ENCODE results near the gene DISP2. TPM values are rescaled to one million over a fixed set of nuclear protein-coding genes. Genes with fewer than 3 reads are reported as not detected.

DISP2 gene
- total RNA-seq, 1 experiment from 2014 or later: 1.3 TPM

- Mint-ChIP-seq H3K4me3 (ENCODE audit: low read depth, unreplicated experiment) (peak overlapping the region; percentile 66), H3K36me3 (ENCODE audit: insufficient read depth, unreplicated experiment) (peaks cover 6% of the 10 kb centered on the region), H3K4me1 (ENCODE audit: low read depth, unreplicated experiment) (no peaks in the 10 kb centered on the region), H3K9me3 (ENCODE audit: low read depth, unreplicated experiment) (no peaks in the 10 kb centered on the region), H3K27ac (ENCODE audit: unreplicated experiment) (no peak overlapping the region), H3K27me3 (ENCODE audit: unreplicated experiment) (no peaks in the 10 kb centered on the region)
- TF ChIP-seq, protein P1, sequence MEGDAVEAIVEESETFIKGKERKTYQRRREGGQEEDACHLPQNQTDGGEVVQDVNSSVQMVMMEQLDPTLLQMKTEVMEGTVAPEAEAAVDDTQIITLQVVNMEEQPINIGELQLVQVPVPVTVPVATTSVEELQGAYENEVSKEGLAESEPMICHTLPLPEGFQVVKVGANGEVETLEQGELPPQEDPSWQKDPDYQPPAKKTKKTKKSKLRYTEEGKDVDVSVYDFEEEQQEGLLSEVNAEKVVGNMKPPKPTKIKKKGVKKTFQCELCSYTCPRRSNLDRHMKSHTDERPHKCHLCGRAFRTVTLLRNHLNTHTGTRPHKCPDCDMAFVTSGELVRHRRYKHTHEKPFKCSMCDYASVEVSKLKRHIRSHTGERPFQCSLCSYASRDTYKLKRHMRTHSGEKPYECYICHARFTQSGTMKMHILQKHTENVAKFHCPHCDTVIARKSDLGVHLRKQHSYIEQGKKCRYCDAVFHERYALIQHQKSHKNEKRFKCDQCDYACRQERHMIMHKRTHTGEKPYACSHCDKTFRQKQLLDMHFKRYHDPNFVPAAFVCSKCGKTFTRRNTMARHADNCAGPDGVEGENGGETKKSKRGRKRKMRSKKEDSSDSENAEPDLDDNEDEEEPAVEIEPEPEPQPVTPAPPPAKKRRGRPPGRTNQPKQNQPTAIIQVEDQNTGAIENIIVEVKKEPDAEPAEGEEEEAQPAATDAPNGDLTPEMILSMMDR (IDR thresholded peaks at IDR 0.05; ENCODE audit: unreplicated experiment): no peak
- intact Hi-C loops (cut with micrococcal nuclease; ENCODE audit: unreplicated experiment): loop anchor here (5.0 kb wide), 1 partner anchor 100 kb away; no protein-coding TSS in a partner anchor
- CTCF ChIA-PET: interaction anchor here (0.6 to 1.5 kb wide), 6 partner anchors 9 to 99 kb away, joined by 3 to 23 read pairs (median 4); partner anchors contain the start of gene CCDC9B
- no TSS peak for BruUV-seq (replicated peaks)
- no peak for DNase-seq
These were observed 35.3 kb upstream of the DISP2 start for GRCh38 chr15:40322531-40323238.

DNA sequence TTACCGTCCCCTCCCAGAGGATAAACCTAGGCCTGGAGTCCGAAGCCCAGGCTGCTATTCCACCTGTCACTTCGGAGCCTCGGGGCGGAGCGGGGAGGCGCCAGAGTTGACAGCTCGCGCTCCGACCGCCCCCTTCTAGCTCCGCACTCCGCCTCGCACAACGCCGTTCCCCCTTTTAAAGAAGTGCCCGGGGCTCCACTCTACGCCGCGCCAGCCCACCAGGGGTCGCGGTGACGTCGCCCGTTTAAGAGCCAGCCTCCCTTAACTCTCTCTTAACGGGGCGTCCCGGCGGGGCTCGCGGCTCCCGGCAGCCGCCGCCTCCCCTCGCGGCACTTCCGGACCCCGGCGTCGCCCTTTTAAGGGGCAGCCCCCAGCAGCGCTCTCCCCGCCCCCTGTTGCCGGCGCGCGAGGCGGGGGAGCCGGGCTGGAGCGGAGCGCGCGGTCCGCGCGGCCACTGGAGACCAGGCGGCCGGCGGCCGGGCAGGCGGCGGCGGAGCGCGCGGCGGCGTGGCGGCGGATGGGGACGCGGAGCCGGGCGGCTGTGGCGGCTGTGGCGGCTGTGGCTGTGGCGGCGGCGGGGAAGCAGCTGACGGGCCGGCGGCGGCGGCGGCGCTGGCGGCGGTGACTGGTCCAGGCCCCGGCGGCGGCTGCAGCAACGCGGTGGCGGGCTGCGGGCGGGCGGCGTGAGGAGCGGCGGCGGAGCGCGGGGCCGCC, 34.6 kb upstream of the DISP2 start, which contains the start of gene INAFM2:
Gene INAFM2, plus strand, starts transcription at position 454 of the 714 bp plus-strand sequence. CDS start 364 bp downstream, outside the sequence.
- H3K4me3 Mint-ChIP-seq (ENCODE audit: low read depth, unreplicated experiment): peak within 1 kb of the TSS; percentile 66
- intact Hi-C loops (cut with micrococcal nuclease; ENCODE audit: unreplicated experiment): loop anchor here (5.0 kb wide), 1 partner anchor 99 kb away; no protein-coding TSS in a partner anchor
- DNase-seq: peak; percentile 87
- no peak within 1 kb of the TSS for H3K27ac Mint-ChIP-seq (ENCODE audit: unreplicated experiment)
- H3K4me1 Mint-ChIP-seq (ENCODE audit: low read depth, unreplicated experiment): no peaks in the 10 kb centered on the region
- H3K9me3 Mint-ChIP-seq (ENCODE audit: low read depth, unreplicated experiment): no peaks in the 10 kb centered on the region
- H3K27me3 Mint-ChIP-seq (ENCODE audit: unreplicated experiment): no peaks in the 10 kb centered on the region
- TF ChIP-seq, protein P1 (IDR thresholded peaks at IDR 0.05; ENCODE audit: unreplicated experiment): no peak
- H3K36me3 Mint-ChIP-seq (ENCODE audit: insufficient read depth, unreplicated experiment): peaks cover 6% of the 10 kb centered on the region
- no TSS peak for BruUV-seq (replicated peaks)
- CTCF ChIA-PET: interaction anchor here (0.6 to 1.5 kb wide), 6 partner anchors 10 to 98 kb away, joined by 3 to 23 read pairs (median 4); partner anchors contain the start of gene CCDC9B

GRCh38 chr15:40323953-40324937, 33.8 kb upstream of the DISP2 start:
- Mint-ChIP-seq H3K27ac (ENCODE audit: unreplicated experiment) (no peak overlapping the region), H3K9me3 (ENCODE audit: low read depth, unreplicated experiment) (no peaks in the 10 kb centered on the region), H3K36me3 (ENCODE audit: insufficient read depth, unreplicated experiment) (peaks cover 13% of the 10 kb centered on the region), H3K27me3 (ENCODE audit: unreplicated experiment) (no peaks in the 10 kb centered on the region), H3K4me3 (ENCODE audit: low read depth, unreplicated experiment) (peak overlapping the region; percentile 50), H3K4me1 (ENCODE audit: low read depth, unreplicated experiment) (no peaks in the 10 kb centered on the region)
- intact Hi-C loops (cut with micrococcal nuclease; ENCODE audit: unreplicated experiment): loop anchor here (5.0 kb wide), 1 partner anchor 98 kb away; no protein-coding TSS in a partner anchor
- no peak for DNase-seq
- CTCF ChIA-PET: interaction anchor here (1.2 to 1.5 kb wide), 2 partner anchors 14 to 15 kb away, joined by 7 to 23 read pairs; partner anchors contain the start of gene CCDC9B
- BruUV-seq (replicated peaks): no TSS peak
- TF ChIP-seq, protein P1 (IDR thresholded peaks at IDR 0.05; ENCODE audit: unreplicated experiment): no peak

All from Calu3 (cell line).